Activated effector memory CD4-positive, alpha-beta T cell treated with anti-CD3 and anti-CD28 coated beads, Interleukin-2, amount 50 U/mL, for 16 hours (primary cell): ENCODE data around the gene STK38L.

Experiments used
- DNase-seq: peaks from one replicate; pipeline ENCODE4 v3.0.0-alpha.2; 2020

STK38L gene

DNA sequence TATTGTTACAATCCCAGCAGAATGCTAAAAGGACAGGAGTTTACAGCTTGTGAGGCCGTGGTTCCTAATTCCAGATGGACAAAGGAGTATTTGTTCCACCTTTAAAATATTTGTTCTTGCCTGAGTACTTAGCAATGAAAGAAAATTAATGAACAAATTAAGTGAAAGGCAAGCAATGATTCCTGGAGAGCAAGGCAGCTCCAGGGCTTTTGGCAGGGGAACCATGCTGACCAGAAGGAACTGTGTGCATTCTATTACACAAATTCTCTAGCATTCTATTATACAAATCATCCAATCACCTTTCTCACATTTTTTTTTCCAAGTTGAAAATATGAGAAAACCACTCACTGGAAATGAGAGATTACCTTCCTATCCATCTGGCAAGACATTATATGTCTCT lies 86.8 kb downstream of the STK38L start:
- DNase-seq, result no peak

DNA sequence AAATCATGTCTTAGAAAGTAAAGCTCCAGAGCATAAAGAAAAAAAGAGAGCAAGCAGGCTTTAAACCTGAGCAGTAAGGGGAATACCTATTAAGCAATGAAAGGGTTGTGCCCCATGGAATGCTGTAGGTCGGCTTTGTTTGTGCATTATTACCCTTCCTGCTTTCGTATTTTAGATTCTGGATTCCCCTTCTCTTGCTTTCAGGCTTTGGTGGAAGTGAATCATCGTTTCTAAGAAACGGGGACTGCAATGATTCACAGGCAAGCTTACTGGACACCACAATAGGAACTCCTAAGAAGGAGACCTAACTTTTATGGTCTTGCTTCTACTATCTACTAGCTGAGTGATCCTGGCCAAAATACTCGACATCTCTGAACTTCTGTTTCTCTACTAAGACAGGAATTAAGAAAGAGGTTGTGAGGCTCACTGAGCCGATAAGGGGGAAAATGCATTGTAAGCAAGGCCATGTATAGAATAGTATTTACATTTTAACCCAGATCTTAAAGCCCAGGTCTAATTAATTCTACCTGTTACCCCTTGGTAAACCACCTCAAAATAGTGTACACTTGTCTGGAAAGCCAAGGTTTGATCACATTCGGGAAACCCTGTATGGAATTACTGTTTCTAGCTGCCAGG lies 87.3 kb downstream of the STK38L start:
- DNase-seq, result no peak

DNA sequence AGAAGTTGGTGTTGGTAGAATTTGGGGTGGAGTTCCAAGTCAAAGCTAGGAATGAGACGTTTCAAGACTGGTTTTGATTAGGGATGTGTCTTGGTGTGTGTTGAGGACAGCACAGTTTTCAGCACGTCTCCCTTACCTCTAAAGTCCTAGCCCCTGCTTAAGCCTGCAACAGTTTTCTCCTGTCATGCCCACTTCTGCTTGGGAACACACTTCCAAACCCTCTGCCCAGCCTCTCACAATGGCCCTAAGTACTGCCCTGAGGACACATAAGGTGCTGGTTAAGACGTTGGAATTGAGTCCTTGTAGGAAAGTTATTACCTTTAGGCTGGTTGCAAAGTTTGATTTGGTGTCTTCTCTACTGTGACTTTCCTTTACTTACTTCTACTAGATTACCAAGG lies 87.8 kb downstream of the STK38L start:
- DNase-seq, result no peak

DNA sequence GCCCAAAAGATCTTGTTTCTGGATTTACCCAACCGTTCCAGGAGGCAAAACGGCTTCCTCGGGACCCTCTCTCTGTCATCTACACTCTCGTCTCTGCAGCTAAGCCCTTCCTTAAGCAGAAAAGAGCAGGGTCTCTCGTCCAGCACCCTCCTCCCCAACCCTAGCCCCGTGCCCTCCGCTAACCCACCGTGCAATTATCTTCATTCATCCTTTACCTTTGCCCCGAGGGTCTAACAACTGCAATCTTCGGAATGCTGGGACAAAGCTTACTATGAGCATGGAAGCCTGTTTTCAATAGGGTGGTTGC lies 88.3 kb downstream of the STK38L start:
- DNase-seq, result no peak

DNA sequence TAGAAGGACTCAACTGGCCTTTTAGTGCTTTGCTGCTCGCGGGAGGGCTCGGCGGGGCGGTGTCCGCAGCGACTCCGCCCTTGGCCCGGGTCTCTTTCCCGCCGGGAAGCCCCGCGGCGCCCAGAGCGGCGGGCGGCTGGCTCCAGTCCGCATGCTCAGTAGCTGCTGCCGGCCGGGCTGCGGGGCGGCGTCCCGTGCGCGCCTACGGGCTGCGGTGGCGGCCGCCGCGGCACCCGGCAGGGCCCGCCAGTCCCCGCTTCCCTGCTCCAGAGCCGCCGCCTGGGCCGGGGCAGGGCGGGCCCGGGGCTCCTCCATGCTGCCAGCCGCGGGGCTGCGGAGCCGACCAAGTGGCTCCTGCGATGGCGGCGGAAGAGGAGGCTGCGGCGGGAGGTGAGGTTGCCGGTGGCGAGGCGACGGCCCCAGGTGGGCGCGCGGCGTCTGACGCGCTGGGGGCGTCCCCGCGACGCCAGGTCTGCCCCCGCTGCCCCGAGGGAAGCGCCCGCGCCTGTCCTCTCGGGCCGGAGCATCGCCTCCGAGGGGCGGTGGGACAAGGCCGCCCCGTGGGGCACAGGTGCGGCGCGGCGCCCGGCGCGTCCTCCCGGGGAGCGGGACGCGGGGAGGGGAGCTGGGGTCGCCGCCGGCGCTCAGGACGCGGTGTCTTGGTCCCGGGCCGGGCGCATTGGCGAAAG lies 88.8 kb downstream of the STK38L start, which contains the start of gene BMAL2:
BMAL2 (plus strand) TSS at position 123 of the 689 bp plus-strand sequence; CDS start at position 360, 237 bp downstream.
- peak; percentile 75 for DNase-seq

DNA sequence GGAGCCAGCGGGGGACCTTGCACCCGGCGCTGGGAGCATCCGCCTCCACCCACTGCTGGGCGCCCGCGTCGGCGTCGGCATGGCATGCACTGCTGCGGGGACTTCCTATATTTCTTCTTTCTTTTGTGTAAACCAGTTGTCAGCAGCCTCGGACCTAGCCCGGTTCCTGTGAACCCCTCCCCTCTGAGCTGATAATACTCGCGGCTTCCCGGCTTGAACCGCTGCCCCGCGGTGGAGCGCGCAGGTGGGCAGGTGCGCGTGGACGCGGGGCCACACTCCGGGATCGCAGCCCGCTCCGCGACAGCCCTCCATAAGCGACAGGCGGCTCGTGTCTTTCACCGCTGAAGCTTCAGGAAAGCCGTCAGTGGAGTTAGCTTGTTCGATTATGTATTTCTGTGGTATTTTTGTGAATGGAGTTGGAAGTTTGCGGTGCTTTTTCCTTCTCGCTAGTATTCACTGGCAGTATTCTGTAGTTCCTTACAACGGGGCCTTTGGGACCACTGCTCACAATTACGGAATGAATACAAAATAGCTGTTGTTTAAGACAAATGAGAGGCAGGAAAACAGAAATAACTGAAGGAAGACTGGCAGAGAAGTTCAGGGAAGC lies 89.4 kb downstream of the STK38L start:
- DNase-seq, result peak; percentile 76

DNA sequence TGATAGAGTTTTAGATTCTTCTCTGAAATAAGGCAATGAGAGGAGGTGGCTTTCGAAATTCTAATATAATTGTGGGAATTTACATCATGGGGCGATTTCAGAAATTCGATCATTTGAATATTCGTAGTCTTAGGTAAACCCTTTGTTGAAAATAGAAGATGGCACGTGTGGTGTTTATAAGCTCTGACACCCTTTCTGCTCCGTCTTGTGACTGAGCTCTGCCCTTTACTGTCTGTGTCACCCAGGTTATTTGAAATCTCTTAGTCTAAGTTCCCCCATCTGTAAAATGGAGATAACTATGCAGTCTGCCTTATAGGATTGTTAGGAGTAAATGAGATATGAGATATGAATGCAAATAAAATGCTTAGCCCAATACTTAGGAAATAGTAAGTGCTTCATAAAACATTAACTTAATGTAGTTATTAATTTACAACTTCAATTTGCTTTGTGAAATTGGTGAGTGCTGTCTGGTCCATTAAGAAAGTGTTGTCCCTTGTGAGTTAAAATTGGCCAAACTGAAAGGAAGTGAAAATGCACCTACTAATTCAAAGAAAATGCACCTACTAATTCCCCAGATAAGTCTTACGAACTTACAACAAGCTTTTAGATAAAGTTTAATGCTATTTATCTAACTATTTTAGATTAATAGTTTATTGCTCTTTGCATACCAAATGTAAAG lies 90.1 kb downstream of the STK38L start:
- DNase-seq, result no peak

DNA sequence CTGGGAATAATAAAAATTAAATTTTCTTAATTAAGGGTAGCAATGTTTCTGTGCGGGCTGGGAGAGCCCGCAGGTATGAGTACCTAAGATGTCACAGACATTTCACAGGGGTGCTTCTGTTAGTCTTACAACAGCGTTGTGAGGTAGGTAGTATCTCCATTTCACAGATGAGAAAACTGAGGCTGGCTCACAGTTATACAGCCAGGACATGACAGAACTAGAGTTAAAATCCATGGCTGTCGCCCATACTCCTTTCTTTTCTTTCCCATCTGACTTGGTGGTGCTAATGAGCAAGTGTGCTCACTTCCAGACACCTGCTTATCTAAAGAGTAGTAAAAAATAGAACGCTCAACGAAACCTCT lies 90.6 kb downstream of the STK38L start:
- no peak for DNase-seq

DNA sequence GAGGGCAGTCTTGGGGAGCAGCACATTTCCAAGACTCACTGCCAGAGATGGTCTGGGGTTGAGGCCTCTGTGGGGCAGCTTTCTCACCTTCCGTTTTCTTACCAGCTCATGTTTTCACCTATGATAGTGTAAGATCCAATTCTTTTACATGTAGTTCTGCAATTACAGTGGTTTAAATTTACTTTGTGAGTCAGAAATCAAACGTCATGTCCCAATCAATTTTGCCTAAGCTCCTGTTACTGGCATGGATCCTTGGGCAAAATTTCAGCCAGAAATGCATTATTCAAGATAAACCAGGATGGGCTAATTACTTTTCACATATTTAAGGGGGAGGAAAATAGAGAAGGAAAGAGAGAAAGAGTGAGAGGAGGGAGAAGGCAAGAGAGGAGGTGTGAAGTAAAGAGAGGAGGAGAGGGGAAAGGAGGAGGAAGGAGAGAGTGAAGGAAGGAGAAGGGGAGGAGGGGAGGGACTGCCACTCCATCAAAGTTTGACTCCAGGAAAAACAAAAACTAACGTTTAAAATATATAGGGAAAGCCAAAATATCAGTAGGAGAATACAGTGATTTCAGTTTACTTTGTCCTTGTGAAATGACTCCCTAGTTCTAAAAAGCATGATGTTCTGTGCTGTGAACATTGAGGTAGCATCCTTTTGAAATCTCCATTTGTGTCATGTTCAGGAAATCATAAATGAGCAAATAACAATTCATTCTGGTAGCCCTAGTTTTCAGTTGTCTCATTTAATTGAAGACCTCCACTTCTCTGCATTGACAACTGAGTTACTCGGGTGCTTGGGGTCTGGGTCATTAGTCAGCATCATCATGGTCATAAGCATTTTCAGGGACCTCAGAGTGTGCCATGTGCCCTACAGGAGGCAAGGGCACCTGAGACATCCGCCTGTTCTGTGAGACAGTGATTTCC lies 91.5 kb downstream of the STK38L start:
- no peak for DNase-seq

DNA sequence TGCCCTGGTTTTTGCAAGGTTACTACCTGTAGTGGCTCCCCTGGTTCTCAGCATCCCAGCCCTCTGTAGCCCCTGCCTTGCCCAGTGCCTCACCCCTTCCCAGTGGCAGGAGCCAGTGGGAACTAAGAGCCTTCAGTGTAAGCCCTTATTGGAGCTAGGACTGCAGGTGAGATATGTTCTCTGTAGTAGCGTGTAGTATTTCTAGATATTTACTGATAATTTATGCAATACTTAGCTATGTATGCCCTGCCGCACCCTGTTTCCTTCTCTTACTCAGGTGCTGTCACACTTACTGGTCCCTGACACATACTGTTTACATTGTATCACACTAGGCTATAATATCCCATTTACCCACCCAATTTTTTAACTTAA lies 92.2 kb downstream of the STK38L start:
- DNase-seq, result no peak

DNA sequence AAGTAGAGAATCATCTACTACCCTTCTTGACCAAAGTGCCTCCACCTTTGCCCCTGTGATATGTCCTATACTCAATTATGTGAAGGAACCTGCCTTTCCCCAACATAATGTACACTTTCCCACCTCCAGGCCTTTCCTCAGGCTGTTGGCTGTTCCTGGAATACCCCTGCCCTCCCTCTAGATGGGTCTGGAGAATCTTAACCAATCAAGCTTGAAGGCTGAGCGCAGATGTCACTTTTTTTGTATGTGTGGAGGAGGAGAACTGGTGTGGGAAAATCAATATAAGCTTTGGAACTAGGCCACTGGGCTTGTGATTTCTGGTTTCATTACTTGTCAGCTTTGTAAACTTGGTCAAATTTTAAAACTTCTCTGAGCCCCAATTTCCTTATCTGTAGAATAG lies 93.3 kb downstream of the STK38L start:
- DNase-seq, result no peak

DNA sequence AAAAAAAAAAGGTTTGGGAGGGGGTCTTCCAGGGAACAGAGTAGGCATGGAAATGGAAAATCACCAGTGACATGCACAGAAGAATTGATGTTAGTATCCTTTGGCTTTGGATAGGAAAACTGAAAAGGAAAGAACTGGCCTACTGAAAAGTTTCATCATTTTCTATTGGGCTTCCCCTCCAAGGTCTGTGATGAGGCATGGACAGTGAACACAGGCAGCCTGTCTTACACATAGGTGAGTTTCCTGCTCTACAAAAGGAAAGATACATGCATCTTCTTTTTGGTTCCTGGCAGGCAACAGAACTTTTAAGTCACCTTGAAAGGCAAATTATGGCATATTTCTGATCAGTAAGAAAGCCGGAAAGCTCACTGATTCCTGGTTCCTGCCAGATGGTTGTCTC lies 94.4 kb downstream of the STK38L start:
- DNase-seq, result no peak

DNA sequence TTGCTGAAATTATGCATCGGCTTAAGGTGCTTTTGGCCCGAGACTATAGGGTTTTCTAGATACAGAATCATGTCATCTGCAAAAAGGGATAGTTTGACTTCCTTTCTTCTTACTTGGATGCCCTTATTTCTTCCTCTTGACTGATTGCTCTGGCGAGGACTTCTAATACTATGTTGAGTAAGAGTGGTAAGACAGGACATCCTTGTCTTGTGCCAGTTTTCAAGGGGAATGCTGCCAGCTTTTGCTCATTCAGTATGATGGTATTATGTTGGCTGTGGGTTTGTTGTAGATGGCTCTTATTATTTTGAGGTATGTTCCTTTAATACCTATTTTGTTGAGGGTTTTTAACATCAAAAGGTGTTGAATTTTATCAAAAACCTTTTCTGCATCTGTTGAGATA lies 96.9 kb downstream of the STK38L start:
- no peak for DNase-seq

DNA sequence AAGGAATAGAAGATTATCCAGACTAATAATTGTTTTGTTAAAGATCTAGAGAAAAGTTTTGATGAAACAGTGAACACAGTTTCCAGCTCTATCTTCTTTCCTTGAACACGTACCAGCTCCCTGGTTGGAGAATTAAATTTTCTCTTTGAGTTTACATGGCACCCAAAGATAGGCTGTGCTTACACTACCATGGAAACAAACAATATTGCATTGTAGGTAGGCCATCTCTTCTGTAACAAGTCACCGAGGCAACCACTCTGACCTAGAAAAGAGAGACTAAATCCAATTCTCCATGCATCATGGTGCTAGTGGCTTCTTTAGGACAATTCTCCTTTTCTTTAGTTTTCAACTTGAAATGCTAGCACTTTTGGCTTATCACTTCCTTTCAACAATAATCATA lies 98.5 kb downstream of the STK38L start:
- no peak for DNase-seq

DNA sequence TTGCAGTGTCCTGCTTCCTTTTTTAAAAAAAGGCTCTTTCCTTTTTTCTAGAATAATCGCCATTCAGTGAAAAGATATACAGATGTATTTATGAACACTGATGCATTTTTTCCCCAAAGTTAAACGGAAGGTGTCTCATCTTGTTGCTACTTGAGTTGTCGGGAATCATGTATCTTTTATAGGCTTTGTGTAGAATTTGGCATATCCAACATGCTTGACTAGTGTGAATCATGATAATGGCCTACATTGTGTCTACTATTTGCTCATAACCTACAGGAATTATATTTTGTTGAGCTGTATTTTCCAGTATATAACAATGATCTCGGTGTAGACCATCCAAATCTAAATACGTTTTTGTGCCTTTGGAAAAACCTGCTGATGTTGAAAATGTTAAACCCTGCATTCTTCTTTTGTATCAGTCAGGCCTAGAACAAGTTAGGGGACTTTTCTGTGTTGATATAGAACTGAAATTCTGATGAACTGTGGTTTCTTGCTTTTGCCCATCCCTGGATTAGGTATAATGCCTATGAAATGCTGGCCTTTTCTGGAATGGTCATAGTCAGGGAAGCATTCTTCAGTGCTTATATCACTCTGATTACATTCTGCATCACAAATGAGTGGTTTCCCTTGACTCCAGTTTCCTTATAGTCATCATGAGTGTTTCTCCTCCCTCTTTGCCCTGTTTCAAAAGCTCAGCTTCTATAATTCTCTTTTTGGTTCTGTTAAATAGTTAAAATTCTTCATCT lies 99.3 kb downstream of the STK38L start:
- DNase-seq, result no peak

DNA sequence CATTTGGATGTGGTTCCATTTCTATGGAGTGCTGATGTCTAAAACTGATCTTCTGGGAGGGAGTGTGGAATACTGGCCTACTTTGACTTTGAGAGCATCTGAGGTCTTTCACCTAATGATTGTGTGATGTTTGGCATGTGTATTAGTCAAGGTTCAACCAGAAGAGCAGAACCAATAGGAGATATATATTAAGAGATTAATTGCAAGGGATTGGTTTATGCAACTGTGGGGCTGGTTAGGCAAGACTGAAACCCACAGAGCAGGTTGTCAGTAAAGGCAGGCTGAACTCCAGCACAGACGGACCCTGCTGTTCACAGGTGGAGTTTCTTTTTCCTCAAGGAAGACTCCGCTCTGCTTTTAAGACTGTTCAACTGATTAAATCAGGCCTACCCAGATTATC lies 100.2 kb downstream of the STK38L start:
- no peak for DNase-seq

DNA sequence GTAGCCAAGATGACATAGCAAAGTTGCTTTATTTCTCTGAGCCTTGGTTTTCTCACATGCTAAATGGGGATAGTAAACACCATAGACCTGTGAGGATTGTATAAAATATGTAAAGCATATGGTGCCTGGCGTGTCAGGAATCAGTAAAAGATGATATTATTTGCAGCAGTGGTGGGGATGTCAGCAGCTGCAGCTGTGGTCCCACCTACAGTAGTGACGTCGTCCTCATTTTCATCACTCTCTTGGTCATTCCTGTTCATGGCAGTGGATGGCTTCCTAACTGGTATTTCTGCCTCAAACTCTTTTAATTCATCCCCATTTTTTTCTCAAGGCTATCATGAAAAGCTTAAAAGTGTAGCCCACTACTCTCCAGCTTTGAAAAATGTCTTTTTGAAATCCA lies 100.7 kb downstream of the STK38L start:
- no peak for DNase-seq

DNA sequence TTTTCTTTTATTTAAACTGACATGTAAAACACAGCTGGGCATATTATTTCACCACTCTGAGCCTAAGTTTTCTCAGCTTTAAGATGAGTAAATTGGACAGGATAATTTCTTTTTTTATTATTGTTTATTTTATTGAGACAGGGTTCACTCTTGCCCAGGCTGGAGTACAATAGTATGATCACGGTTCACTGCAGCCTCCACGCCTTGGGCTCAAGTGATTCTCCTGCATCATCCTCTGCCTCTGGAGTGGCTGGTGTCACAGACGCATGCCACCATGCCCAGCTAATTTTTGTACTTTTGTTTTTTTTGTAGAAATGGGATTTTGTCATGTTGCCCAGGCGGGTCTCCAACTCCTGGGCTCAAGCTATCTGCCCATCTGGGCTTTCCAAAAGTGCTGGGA lies 101.3 kb downstream of the STK38L start:
- no peak for DNase-seq

DNA sequence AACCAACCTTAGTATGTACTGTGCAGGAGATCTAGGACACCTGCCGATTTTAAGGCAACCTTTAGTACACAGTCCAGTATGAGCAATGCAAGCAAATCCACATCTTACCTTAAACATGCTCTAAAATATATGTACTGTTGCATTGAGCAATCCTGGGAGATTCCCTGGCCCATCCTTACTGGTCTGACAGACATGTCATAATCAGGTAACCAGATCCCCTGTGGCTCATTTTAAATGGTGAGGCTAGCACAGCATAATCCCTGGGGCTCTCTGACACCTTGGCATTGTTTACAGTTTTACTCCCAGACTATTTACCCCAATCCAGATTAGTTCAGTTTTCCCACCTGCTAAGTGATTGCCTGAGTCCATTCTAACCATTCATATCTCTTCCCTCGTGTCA lies 103.7 kb downstream of the STK38L start:
- DNase-seq, result no peak

DNA sequence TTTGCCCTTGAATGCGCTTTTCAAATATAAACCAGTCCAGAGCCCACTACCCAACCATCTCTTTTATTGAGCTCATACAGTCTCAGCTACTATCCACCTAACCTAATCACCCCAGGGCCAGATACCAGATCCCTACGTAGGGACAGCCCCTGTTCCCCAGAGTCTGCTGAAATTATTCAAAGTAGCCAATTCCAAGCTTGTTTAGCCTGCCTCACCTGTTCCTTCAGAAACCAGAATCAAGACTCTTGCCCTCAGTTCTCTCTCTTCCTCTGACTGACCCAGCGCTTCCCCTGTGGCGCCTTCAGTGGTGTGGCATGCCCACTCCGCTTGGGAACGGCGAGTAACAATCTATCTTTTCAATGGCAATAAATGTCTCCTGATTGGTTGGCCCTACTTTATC lies 107.4 kb downstream of the STK38L start:
- DNase-seq, result no peak

DNA sequence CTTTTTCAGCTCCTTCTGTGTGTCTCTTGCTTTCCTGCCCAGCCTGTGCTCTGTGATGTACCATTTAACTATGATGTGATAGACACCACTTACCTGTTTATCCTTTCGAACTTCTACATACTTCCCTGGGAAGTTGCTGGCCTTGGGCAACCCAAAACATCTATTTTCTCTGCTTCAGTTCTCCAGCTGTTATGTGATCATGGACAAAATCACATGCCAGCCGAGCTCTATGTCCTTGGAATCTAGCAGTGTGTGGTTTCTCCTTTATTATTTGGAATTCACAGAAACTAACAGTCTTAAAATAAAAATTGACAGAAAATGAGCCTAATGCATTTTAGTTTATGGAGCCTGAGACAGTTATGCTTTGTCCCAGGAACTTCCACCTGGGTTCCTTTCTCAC lies 111.4 kb downstream of the STK38L start:
- no peak for DNase-seq

DNA sequence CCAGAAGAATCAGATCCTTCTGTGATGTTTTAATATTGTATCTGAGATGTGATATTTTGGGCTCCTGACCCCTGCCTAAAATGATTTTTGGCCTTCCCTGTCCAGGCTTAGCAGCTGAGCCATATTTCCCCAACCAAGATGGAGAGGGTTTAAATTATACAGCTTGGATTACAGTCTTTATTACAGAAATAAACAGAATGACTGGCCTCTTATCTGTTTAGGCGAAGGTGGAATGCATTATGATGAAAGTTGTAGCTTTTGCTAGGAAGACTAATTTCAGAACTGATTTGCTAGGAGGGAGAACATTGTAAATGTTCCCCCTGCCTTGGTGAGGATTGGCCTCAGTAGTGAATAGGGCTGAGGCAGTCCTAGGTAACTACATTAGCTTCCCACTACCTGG lies 111.9 kb downstream of the STK38L start:
- DNase-seq, result no peak
